GM19372 (cell line): ENCODE results near the gene KAT6B.

ENCODE experiments used
- ATAC-seq: cut with Tn5 transposase; IDR thresholded peaks from one replicate; pipeline ENCODE4 v1.9.1; 2021; ENCODE audit warnings: mild to moderate bottlenecking, low read depth, moderate library complexity; ENCODE audit not compliant: unreplicated experiment

Gene KAT6B

DNA sequence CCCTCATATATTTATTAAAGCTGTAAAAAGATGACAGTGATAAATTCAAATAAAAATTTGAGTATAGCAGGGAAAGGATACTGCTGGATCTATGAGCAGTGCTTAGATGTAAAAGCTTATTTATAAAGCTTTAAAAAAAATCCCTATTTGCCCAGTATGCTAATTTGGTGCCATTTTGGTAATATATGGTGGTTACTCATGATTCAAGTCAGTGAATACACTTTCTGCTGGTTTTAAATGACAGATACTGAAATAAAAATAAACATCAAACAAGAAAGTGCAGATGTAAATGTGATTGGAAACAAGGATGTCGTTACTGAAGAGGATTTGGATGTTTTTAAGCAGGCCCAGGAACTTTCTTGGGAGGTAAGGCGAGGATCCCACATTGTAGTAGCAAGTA is 150.7 kb downstream of the KAT6B start:
- no peak for ATAC-seq

DNA sequence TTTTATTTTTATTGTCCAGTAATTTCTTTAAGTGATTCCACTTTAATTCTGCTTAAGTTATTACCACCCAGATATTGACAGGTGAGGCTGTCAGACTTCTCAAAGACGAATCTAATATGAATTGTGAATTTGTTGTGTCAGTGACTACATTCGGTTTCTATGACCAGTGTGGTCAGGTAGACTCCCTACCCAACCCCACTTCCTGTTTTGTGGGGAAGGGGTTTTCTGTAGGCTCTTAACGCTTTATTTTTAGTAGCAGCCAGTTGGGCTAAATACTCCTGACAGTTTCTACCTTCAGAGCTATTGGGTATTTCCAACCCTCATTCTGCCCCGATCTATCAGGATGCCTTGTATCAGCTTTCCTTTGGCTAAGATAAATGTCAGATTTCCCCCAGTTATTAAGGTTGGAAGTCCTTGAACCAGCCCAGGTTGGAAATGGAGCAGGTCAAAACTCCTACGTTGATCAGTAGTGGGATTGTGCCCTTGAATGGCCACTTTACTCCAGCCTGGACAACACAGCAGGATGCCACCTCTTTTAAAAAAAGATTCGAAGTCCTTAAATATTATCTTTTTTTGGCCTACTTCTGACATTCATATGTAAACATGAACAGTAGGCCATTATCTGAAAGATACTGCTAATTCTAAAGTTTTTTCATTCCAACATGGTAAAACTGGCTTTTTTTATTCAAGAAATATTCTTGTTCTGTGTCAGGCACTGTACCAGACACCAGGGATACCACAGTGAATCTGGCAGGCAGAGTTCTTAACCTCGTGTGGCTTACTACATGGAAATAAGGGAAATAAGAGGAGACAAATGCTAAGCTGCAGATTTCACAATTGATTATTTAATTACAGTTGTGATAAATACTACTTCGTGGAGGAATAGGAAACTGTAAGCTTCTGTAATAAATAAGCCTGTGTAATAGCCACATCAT is 151.8 kb downstream of the KAT6B start:
- ATAC-seq: peak; percentile 67

DNA sequence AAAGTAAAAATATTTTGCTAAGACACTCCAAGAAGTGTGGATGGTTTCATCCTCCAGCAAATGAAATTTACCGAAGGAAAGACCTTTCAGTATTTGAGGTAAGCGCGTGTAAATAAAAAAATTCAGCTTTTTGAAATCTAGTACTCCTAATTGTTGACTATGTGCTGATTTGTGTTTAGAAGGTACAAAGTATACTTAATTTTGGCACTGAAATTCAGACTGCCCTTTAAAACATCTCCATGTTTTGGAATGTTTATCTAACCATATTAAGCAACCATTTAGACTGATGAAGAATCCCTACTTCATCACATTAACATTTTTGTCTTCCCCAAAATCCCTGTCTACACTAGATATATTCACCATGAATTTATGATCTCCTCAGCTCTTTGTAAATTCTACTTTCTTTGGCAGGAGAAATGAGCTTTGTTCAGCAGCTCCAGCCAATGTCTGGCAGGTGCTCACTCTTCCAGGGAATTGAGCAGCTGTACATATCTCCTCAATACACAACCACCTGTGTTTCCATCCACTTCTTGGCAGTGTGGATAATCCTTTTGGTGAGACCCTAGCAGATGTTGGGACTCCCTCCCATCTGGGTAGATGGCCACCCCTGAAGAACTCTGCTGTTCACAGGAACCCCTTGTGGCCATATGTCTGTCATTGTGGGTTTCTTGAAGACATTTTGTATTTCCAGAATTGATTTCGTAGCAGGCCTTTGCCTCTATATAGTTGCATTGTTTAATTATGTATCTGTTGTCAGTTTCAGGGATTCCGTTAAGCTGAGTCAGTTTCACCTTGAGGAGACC is 155.6 kb downstream of the KAT6B start:
- ATAC-seq: no peak

DNA sequence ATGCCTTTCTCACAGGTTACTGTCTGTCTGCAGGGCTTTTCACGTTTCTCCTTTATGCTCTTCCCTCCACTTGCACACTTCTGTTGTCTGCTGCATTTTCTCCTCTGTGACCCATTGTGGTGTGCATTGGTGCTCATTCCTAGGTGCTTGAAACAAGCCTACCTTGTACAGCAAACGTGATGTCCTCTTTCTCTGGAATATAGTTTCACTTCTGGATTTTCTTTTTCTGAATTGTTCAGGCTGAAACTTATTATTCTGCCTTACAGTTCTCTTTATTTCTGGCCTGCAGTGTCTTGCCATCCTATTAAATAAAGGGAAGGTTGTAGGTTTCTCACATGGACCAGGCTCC is 156.2 kb downstream of the KAT6B start:
- no peak for ATAC-seq

DNA sequence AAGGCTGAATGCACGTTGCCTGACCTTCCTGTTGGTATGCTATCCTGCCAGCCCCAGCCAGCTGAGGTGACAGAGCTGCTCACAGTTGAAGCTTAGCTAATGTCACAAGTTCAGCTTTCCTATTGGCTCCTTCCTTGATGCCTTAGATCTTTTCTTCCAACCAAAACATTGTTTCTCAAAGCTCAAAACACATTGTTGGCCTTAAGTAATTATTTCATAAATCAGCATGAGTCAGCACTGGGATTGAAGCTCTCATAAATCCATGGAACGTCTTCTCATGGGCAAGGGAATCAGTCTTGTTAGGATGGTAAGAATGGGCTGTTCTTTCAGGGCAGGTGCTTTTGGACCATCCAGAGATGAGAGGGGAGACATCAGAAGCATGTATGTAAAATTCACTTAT is 157.0 kb downstream of the KAT6B start:
- ATAC-seq: no peak

DNA sequence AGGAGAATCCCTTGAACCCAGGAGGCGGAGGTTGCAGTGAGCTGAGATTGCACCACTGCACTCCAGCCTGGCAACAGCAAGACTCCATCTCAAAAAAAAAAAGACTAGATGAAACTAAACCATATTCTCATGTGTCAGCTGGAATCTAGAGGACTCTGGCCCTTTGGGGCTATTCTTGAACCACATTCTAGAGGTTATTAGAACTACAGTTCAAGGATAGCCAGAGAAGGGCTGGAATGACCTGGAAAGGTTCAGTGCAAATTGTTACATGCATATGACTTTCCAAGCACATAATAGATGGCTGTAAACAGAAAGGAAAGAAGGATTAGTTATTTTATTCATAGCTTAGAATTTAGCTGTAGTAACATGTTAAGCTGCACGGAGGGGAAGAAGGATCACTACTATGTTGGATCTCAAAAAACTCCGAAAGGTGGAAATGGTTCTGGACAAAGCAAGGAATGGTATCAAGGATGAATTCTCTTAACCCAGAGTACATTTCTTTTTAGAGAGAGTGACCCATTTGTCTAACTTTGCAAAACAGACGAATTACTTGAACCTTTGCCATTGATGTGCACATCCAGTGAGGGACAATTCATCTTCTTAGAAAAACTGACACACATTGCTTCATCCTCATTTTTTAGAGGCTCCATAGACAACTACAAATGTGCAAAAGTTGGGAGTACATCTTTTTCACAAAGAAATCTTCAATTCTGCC is 161.1 kb downstream of the KAT6B start:
- no peak for ATAC-seq

DNA sequence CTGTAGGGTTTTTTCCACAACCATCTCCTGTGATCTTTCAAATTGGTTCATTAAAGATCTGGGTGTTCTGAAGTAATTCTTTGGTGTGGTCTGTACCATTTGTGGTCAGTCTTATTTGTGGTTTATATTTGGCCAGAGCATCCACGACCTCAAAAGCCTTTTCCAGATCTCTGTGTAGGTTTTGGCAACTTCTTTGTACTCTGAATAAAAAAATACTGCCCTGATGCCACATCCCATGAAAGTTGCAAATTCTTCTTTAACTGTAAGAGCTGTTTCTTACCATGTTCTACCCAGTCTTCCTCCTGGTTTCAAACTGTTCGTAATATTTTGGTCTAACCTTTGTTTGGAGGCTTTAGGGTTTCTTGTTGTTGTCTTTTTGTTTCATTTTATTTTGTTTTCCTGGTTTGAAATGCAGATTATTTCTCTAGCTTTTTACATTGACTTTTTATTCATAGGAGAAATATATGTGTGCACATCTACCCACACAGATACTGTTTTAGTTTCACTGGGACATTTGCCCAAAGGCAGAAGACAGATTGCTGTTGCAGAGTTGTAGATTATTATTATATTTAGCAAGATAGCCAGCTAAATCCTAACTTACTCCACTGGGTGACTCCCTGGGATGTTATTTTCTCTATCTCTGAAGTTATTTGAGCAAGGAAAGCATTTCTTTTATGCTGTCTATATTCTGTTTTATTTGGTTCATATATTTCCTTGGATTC is 161.8 kb downstream of the KAT6B start:
- no peak for ATAC-seq

DNA sequence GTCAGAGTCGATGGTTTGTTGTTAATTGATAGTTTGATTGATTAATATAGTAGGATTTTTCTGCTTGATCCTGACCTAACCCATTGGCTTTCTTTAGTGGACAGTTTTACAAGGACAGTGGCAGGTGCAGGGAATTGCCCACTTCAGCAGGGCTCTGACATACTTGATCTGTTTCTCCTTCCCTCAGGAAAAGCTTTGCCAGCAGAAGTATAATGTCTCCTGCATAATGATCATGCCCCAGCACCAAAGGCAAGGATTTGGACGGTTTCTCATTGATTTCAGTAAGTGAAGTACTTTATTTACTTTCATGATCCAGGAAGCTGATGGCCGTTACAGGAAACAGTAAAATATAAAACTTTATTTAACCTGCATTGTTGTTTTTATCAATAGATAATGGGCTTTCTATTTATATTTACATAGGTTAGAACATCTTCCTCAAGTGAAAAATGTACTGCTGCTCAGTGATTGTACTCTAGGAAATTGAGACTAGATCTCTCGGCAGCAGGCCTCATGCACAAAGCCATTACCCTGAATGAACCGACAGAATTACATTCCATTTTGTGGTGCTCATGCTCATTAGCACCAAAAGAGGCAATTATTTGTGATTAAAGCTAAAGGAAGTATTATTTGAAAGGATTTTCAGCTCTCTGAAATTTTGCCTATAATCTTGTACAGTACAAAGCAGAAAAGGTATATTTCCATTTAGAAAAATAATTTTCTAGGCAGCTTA is 162.6 kb downstream of the KAT6B start:
- no peak for ATAC-seq

DNA sequence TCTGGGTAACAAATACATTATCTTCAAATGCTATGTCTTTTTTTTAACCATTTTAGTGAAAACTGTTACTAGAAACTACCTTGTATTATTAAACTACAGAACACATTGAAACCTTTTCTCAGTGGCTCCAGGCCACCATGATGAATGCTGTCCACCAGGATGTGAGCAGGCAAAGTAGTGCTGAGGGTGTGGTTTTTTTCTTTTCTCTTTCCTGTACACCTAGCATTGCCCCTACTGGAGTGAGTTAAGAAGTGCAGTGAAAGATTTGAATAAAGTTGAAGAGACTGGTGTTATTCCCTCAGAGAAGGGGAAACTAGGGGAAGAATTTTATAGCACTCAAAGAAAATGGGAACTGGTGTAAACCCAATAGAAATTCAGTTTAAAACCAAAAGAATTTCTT is 165.0 kb downstream of the KAT6B start:
- no peak for ATAC-seq

DNA sequence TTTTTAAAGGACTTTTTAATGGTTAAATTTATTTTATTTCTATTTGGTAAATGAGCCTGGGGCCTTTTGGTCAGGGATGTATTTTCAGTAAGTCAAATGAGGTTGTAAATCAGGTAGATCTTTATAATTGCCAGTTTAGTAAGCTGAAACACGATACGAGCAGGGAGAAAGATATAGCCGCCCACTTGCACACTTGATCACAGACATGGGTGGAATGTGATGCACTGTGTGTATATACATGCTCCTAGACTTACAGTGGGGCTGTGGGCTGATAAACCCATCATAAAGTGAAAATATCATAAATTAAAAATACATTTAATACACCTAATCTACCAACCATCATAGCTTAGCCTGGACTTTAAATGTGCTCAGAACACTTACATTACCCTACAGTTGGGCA is 165.7 kb downstream of the KAT6B start:
- ATAC-seq: no peak

DNA sequence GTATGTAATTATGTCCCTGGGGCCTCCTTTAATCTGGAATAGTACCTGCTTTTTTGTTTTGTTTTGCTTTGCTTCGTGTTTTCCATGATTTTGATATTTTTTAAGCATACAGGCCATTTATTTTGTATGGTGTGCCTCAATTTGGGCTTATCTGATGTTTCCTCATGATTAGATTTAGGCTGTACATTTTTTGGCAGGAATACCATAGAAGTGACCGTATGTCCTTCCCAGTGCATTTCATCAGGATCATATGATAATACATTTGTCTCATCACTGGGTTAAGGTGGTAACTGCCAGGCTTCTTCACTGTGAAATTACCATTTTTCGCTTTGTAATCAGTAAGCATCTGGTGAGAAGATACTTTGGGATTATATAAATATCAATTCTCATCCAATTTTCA is 167.2 kb downstream of the KAT6B start:
- ATAC-seq: no peak

DNA sequence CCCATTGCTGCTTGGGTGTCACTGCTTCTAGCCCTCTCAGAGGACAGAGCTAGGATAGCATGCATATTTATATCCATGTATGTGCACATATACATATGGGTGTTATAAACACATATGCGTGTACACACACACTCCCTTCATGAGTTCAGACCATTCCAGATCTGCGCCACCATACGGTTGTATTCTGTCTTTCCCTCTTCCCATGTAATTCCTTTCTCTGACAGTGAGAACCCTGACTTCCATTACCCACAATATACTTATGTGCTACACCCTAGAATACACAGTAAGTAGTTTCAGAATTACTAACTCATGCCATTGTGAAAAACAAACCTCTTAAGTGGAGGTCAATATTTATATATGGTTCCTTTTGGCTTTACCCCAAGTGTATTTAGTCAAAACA is 168.5 kb downstream of the KAT6B start:
- no peak for ATAC-seq

DNA sequence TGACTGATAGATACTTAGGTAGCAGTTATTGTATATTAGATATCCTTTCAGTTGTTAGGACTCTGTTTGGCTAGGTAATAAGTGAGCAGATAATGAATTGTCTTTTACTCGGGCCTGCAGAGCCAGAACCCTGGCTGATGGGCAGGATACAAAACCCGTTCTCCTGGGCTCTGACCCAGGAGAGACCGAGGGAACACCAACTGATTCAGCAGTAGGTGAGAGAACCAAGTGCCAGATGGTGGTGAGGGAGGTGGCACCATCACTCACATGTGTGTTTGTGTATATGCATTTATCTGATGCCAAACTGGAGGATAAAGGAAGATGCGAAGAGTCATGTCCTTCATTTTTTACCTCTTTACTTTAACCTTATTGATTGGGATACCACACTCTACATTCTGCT is 169.4 kb downstream of the KAT6B start:
- no peak for ATAC-seq

DNA sequence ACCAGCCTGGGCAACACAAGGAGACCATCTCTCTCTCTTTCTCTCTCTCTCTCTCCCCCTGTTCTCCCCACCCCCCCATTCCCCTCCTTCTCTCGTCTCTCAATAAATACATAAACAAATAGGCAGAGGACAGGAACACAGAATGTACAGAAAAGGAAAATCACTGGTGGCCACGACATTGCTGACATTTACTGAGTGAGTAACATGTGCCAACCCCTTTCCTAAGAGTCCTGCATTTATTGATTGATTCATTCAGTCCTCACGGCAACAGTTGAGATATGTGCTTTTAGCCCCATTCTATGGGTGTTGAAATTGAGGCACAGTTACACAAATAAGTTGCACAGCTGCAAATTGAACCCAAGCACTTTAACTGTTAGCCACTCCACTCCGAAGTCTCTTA is 170.8 kb downstream of the KAT6B start:
- no peak for ATAC-seq

DNA sequence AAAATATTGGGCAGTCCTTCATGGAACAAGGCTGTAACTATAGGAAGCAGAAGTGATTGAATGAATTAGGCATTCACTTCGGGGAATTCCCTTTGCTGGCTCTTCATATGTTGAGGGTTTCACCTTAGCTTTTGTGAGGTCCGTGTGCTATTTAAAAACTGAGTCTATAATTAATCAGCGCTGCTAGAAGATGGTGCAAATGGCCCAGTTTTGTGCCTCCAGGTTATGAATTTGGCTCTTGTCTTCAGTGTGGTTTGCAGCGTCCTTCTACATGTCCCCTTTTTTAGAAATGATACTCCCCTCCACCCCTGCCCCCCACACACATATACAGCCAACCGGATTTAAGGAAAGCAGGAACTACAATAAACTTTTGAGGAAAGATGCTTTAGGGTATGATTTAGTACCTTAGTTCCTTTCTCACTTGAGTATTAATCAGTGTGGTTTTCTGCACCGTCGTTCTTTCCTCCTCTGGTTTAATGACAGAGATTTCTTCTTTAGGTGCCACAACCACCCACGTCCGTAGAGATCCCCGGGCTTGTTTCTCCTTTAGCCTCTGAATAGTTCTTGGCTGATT is 174.4 kb downstream of the KAT6B start:
- peak; percentile 95 for ATAC-seq

DNA sequence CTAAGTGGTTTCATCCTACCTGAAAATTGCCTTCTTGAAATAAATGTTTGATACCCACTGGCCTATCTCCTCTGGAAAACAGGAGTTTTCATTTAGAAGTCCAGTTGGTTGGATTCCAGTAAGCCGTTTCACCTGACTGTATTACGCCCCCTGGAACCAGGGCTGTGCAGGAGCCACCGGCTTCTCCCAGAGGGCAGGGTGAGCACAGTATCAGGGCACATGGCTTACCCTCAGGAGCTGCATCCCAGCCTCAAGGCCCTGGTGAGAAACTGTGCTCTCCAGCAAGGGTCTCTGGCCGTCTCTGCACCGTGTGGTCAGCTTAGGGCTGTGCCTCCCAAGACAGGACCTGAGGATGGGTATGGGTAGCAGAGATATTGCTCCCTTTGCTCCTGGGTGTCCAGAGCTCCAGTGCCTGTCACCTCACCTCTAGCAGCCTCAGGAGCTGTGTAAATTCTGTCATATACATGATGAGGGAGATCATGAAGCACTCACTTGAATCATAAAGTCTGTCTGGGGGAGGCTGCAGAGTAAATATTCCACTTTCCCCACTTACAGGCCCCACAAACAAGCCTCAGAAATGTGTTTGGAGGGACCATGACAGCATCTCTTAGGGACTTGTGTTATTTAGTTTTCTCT is 175.4 kb downstream of the KAT6B start:
- ATAC-seq: no peak

DNA sequence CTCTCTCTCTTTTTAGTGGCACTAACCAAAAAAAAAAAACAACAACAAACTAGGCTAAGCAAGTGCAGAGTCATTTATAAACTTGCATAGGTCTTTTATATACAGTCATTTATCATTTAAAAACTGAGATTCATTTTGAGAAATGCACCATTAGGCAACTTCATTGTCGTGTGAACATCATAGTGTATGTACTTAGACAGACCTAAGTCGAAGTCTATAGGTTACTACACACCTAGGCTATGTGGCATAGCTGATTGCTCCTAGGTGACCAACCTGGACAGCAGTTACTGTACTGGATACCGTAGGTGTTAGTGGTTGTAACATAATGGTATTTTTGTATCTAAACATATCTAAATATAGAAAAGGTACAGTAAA is 175.9 kb downstream of the KAT6B start:
- ATAC-seq: no peak

DNA sequence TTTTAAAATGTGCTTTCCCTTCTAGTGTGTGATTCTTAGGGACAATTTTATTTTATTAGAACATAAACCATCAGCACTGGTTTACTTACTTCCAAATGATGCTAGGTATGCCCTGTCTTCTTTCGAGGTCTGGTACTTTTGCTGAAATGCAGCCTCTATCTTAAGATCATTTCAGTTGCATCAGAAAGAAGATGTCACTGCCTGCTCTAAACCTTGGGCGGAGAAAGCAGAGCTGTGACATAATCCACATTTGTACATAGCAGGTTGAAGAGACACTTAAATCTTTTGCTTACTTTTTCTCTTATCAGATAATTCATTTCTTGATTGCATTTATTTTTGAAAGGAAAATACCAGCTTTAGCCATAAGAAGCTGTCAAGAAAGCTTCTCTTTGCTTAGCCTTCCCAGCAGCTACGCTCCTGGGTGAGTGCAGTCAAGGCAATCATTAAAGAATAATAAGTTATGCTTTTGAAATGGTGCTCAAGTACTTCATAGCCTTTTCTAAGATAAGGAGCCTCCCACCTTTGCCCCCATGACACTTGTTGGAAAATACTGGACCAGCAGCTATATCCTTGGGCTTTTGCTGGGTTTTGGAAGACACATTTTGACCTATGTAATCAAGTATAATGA is 176.7 kb downstream of the KAT6B start:
- ATAC-seq: no peak

DNA sequence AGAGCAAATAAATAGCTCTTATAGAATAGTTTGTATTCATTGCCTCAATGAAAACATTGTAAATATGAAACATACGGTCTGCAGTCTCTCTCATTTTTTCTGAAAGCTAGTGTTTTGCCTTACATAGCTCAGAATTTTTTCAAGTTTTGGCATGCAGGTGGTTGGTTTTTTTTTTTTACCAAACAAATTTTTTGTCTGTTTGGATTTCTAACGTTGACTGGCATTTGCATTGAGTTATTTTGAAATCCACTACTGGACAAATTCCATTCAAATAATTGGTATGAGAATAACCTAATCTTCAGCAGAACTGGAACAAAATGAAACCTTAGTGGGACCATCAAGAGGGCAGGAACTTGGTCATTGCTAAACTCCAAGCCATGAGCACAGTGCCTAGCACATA is 177.5 kb downstream of the KAT6B start:
- ATAC-seq: no peak
